Measurements from ENCODE around the gene RHCE. TPM values are rescaled to one million over a fixed set of nuclear protein-coding genes. Genes with fewer than 3 reads are reported as not detected.
"Not testable (repeated sequence)": the region's sequence is repeated elsewhere in the genome, so short reads cannot be mapped to it uniquely, and the experiment has no call there.

Gene RHCE
- total and polyA plus RNA-seq, 9 of the 15 experiments (the other 6 are each of a cell fraction or from before 2014, with no cell fraction given), result 5.4 to 31.5 (median 12.6) TPM

- TF ChIP-seq PBX2 (CRISPR knock-in tag; IDR thresholded peaks at IDR 0.05; ENCODE audit: low read depth); CREB1 (CRISPR knock-in tag; IDR thresholded peaks at IDR 0.05); MYC (CRISPR knock-in tag; IDR thresholded peaks at IDR 0.05; ENCODE audit: borderline replicate concordance, low read depth); JUND (tag; IDR thresholded peaks at IDR 0.05; ENCODE audit: borderline replicate concordance, low read depth, low read length): not testable (repeated sequence)
- peak; percentile 40 for TF ChIP-seq PBX2 (tag; conservative IDR thresholded peaks at IDR 0.05; ENCODE audit: low read depth)
- peak; percentile 82 for TF ChIP-seq LEF1 (IDR thresholded peaks at IDR 0.05)
- 0 out of 2 replicates have a peak, but pooled peaks have one; percentile 43 for TF ChIP-seq ZNF311 (CRISPR knock-in tag; IDR thresholded peaks at IDR 0.05)
- peak; percentile 95 for TF ChIP-seq TFAP4 (CRISPR knock-in tag; IDR thresholded peaks at IDR 0.05; ENCODE audit: borderline replicate concordance)
- 0 out of 2 replicates have a peak, but pooled peaks have one; percentile 47 for TF ChIP-seq HLTF (IDR thresholded peaks at IDR 0.05)
- peak in 1 of 2 experiments; percentile 74; a peak in 1 of 4 replicates for TF ChIP-seq HDAC1 (IDR thresholded peaks at IDR 0.05)
- peak; percentile 73 for TF ChIP-seq CREB1 (IDR thresholded peaks at IDR 0.05)
- peak; percentile 86 for TF ChIP-seq ZKSCAN8 (CRISPR knock-in tag; IDR thresholded peaks at IDR 0.05)
- TF ChIP-seq TCF3 (CRISPR knock-in tag; IDR thresholded peaks at IDR 0.05), result peak; percentile 91
- 0 out of 2 replicates have a peak, but pooled peaks have one; percentile 15 for TF ChIP-seq MYC (IDR thresholded peaks at IDR 0.05; ENCODE audit: low read depth, low read length)
- TF ChIP-seq DIDO1 (tag; IDR thresholded peaks at IDR 0.05; ENCODE audit: low read depth), result 0 out of 2 replicates have a peak, but pooled peaks have one; percentile 27
- TF ChIP-seq JUND (IDR thresholded peaks at IDR 0.05; ENCODE audit: borderline replicate concordance, low read depth, low read length), result peak; percentile 54
- TF ChIP-seq NCOA1 (IDR thresholded peaks at IDR 0.05; ENCODE audit: low read depth), result peak; percentile 77; the same call in 1 of the 2 replicates
- peak; percentile 72; the same call in 1 of the 2 replicates for TF ChIP-seq NFATC3 (IDR thresholded peaks at IDR 0.05)
- peak; percentile 78 for TF ChIP-seq NCOA4 (IDR thresholded peaks at IDR 0.05; ENCODE audit: partially characterized antibody)
- TF ChIP-seq MNT (conservative IDR thresholded peaks at IDR 0.05), result peak; percentile 45 to 54; a peak in 3 of 4 replicates
These were observed 7.6 kb downstream of the RHCE start (continued) for GRCh38 chr1:25412872-25413623.

Data from K562 (cell line).